ENCODE measurements around the gene CHCHD3.
A peak's percentile ranks its signal among the peaks of the same experiment; 100 is the strongest.

Gene CHCHD3

GRCh38 chr7:132790104-132790503, 291.8 kb downstream of the CHCHD3 start:
- Mint-ChIP-seq H3K27ac (no peak overlapping the region), H3K27me3 (ENCODE audit: low read depth, poor library complexity) (peaks cover 4% of the 10 kb centered on the region), H3K36me3 (ENCODE audit: low read depth) (peaks cover 52% of the 10 kb centered on the region), H3K4me3 (no peak overlapping the region), H3K4me1 (peaks cover 27% of the 10 kb centered on the region), H3K9me3 (no peaks in the 10 kb centered on the region)
- no peak for TF ChIP-seq CTCF (IDR thresholded peaks at IDR 0.05)
- no peak for DNase-seq

- peak overlapping the region; percentile 26 for H3K27ac Mint-ChIP-seq
- peaks cover 7% of the 10 kb centered on the region for H3K27me3 Mint-ChIP-seq (ENCODE audit: low read depth, poor library complexity)
- DNase-seq = no peak
- TF ChIP-seq CTCF (IDR thresholded peaks at IDR 0.05) = no peak
- peaks cover 56% of the 10 kb centered on the region for H3K36me3 Mint-ChIP-seq (ENCODE audit: low read depth)
- H3K4me3 Mint-ChIP-seq = no peak overlapping the region
- peaks cover 27% of the 10 kb centered on the region for H3K4me1 Mint-ChIP-seq
- no peaks in the 10 kb centered on the region for H3K9me3 Mint-ChIP-seq
Measured at GRCh38 chr7:132789281-132789680, 292.6 kb downstream of the CHCHD3 start.

- Mint-ChIP-seq H3K9me3 (no peaks in the 10 kb centered on the region), H3K4me1 (peaks cover 25% of the 10 kb centered on the region), H3K36me3 (ENCODE audit: low read depth) (peaks cover 53% of the 10 kb centered on the region), H3K27ac (no peak overlapping the region), H3K27me3 (ENCODE audit: low read depth, poor library complexity) (peaks cover 7% of the 10 kb centered on the region), H3K4me3 (no peak overlapping the region)
- DNase-seq = peak; percentile 12
- no peak for TF ChIP-seq CTCF (IDR thresholded peaks at IDR 0.05)
Measured at GRCh38 chr7:132785870-132786269, 296.0 kb downstream of the CHCHD3 start.

GRCh38 chr7:132784406-132784805, 297.5 kb downstream of the CHCHD3 start:
- H3K36me3 Mint-ChIP-seq (ENCODE audit: low read depth) = peaks cover 48% of the 10 kb centered on the region
- TF ChIP-seq CTCF (IDR thresholded peaks at IDR 0.05) = no peak
- no peak for DNase-seq
- peaks cover 3% of the 10 kb centered on the region for H3K27me3 Mint-ChIP-seq (ENCODE audit: low read depth, poor library complexity)
- peaks cover 20% of the 10 kb centered on the region for H3K4me1 Mint-ChIP-seq
- H3K9me3 Mint-ChIP-seq = no peaks in the 10 kb centered on the region
- no peak overlapping the region for H3K4me3 Mint-ChIP-seq
- no peak overlapping the region for H3K27ac Mint-ChIP-seq

GRCh38 chr7:132783824-132784223, 298.1 kb downstream of the CHCHD3 start:
- no peak for TF ChIP-seq CTCF (IDR thresholded peaks at IDR 0.05)
- peaks cover 44% of the 10 kb centered on the region for H3K36me3 Mint-ChIP-seq (ENCODE audit: low read depth)
- peaks cover 20% of the 10 kb centered on the region for H3K4me1 Mint-ChIP-seq
- peaks cover 4% of the 10 kb centered on the region for H3K27me3 Mint-ChIP-seq (ENCODE audit: low read depth, poor library complexity)
- no peak overlapping the region for H3K4me3 Mint-ChIP-seq
- no peak for DNase-seq
- H3K27ac Mint-ChIP-seq = no peak overlapping the region
- H3K9me3 Mint-ChIP-seq = no peaks in the 10 kb centered on the region

GRCh38 chr7:132782777-132783640, 298.9 kb downstream of the CHCHD3 start:
- no peak overlapping the region for H3K4me3 Mint-ChIP-seq
- H3K4me1 Mint-ChIP-seq = peaks cover 20% of the 10 kb centered on the region
- no peaks in the 10 kb centered on the region for H3K9me3 Mint-ChIP-seq
- no peak for DNase-seq
- no peak overlapping the region for H3K27ac Mint-ChIP-seq
- TF ChIP-seq CTCF (IDR thresholded peaks at IDR 0.05) = no peak
- H3K27me3 Mint-ChIP-seq (ENCODE audit: low read depth, poor library complexity) = peaks cover 7% of the 10 kb centered on the region
- peaks cover 38% of the 10 kb centered on the region for H3K36me3 Mint-ChIP-seq (ENCODE audit: low read depth)
